GM12801 (cell line): Measurements from ENCODE around the gene ACTN1.

Experiments used
- CTCF ChIP-seq: IDR thresholded peaks from one replicate; pipeline ENCODE4 v1.5.1; 2011; ENCODE audit warnings: control low read depth; ENCODE audit not compliant: insufficient read length; ENCODE audit errors: extremely low read depth

Gene ACTN1

DNA sequence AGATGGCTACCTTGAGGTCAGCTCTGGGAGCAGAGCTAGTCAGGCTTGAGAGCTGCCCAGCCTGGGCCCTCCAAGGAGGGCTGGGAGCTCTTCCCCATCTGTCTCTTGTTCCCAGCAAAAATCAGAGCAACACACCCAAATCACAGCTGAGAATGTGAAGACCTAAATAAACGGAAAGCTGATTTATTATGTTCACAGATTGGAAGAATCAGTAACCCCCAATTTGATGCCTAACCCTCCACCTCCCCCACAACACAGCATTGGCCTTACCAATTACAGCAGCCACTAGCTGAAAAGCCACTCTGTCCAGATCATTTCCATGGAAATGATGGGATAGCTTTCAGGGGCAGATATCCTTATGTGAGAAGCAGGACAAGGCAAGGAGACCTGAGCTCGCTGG lies 7.1 kb upstream of the ACTN1 start:
- no peak for TF ChIP-seq CTCF

- no peak for TF ChIP-seq CTCF
Observed at GRCh38 chr14:68984686-68985085, 5.6 kb upstream of the ACTN1 start.

GRCh38 chr14:68983191-68983590 lies 4.1 kb upstream of the ACTN1 start:
- no peak for TF ChIP-seq CTCF

DNA sequence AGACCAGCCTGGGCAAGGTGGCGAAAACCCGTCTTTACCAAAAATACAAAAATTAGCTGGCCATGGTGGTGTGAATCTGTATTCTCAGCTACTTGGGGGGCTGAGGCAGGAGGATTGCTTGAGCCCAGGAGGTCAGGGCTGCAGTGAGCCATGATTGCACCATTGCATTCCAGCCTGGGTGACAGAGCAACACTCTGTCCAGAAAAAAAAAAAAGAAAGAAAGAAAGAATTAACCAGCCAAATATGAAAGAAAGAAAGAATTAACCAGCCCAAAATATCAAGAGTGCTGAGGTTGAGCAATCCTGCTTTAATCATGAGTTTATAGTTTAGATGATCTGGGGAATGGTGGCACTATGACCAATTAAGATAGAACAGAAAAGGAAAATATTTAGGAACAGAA lies 3.5 kb upstream of the ACTN1 start:
- no peak for TF ChIP-seq CTCF

- no peak for TF ChIP-seq CTCF
Observed at GRCh38 chr14:68981539-68981976, 2.5 kb upstream of the ACTN1 start.

DNA sequence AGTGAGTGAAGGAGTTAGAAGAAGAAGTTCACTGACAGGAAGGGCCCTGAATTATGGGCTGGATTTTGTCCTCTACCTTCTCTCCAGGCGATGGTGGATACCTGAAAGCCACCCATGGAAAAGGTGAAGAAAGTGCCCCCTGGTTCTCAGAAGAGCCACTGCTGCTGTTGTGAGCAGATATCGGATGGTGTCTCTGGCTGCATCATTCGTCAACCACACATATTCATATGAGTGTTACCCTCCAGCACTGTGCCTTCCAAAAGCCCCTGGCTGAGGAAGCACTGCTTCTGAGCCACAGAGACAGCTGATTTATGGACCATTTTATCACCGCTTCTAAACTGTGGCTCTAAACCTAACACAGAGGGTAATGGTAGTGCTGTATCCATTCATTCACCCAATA lies 2.0 kb upstream of the ACTN1 start:
- no peak for TF ChIP-seq CTCF

- no peak for TF ChIP-seq CTCF
Observed at GRCh38 chr14:68979722-68980451, 785 bp upstream of the ACTN1 start.
